ENCODE data around the gene SLC66A3.
A peak's percentile ranks its signal among the peaks of the same experiment; 100 is the strongest.

SLC66A3 gene

DNA sequence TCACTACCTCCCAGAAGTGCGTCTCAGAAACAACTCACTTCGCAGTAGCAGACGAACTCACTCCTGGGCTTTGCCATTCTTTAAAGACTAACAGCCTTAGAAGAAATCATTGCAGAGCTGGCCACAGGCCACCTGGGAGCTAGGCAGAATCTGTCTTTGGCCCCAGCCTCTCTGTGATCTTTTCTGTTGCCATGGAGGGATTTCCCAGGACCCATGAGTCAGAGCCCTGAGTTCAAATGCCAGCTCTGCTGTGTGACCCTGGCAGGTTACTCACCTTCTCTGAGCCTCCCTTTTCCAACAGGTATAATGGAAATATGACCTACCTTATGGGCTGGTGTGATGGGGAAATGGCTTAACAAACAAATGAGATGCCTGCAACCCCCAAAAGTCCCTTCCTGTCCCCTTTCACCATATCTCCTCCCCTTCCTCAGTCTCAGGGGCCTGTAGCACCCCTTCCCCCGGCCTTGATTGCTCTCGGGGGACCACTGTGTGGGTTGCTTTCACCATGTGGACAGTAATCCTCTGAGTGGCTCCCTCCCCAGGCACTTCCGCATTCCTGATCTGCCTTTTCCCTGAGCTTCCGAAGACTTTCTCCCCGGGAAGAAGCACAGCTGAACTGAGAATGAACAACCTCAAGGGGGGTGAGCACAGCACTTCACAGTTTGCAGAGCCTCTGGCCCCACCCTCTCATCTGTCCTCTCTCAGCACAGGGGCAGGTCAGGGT lies 34.0 kb upstream of the SLC66A3 start:
- ChIA-PET POLR2A (no interaction called here), CTCF (interaction anchor here (0.6 to 9.1 kb wide), 6 partner anchors 12 to 286 kb away, joined by 3 to 185 read pairs (median 8); a partner anchor contains a TSS)
- Histone ChIP-seq H3K4me1 (ENCODE audit: control insufficient read depth, insufficient read depth, low read length) (no peaks in the 10 kb centered on the region), H3K4me3 (ENCODE audit: low read depth, low read length) (no peak overlapping the region), H3K27ac (ENCODE audit: extremely low read depth, low read depth, low read length) (no peak overlapping the region), H3K36me3 (ENCODE audit: control insufficient read depth in 2 of 2, insufficient read depth in 1 of 2, low read length in 2 of 2) (no peaks in the 10 kb centered on the region), H3K9me3 (ENCODE audit: control insufficient read depth, insufficient read depth, low read depth, low read length) (no peaks in the 10 kb centered on the region)
- TF ChIP-seq, protein P1, sequence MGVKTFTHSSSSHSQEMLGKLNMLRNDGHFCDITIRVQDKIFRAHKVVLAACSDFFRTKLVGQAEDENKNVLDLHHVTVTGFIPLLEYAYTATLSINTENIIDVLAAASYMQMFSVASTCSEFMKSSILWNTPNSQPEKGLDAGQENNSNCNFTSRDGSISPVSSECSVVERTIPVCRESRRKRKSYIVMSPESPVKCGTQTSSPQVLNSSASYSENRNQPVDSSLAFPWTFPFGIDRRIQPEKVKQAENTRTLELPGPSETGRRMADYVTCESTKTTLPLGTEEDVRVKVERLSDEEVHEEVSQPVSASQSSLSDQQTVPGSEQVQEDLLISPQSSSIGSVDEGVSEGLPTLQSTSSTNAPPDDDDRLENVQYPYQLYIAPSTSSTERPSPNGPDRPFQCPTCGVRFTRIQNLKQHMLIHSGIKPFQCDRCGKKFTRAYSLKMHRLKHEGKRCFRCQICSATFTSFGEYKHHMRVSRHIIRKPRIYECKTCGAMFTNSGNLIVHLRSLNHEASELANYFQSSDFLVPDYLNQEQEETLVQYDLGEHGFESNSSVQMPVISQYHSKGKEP (tag by site-specific recombination; IDR thresholded peaks at IDR 0.05): no peak
- TF ChIP-seq ZFP41 (tag by site-specific recombination; IDR thresholded peaks at IDR 0.05; ENCODE audit: borderline replicate concordance) (no peak), ZNF488 (tag by site-specific recombination; IDR thresholded peaks at IDR 0.05) (no peak), ZNF768 (tag by site-specific recombination; IDR thresholded peaks at IDR 0.05) (0 out of 2 replicates have a peak, but pooled peaks have one; percentile 57), ZNF341 (tag by site-specific recombination; IDR thresholded peaks at IDR 0.05; ENCODE audit: low read depth) (no peak), ZNF174 (tag by site-specific recombination; IDR thresholded peaks at IDR 0.05) (no peak), SCRT1 (tag by site-specific recombination; IDR thresholded peaks at IDR 0.05; ENCODE audit: borderline replicate concordance) (no peak), ZSCAN16 (tag by site-specific recombination; IDR thresholded peaks at IDR 0.05) (0 out of 2 replicates have a peak, but pooled peaks have one; percentile 39), ZNF626 (tag by site-specific recombination; IDR thresholded peaks at IDR 0.05) (no peak)
- TF ChIP-seq, protein P2, sequence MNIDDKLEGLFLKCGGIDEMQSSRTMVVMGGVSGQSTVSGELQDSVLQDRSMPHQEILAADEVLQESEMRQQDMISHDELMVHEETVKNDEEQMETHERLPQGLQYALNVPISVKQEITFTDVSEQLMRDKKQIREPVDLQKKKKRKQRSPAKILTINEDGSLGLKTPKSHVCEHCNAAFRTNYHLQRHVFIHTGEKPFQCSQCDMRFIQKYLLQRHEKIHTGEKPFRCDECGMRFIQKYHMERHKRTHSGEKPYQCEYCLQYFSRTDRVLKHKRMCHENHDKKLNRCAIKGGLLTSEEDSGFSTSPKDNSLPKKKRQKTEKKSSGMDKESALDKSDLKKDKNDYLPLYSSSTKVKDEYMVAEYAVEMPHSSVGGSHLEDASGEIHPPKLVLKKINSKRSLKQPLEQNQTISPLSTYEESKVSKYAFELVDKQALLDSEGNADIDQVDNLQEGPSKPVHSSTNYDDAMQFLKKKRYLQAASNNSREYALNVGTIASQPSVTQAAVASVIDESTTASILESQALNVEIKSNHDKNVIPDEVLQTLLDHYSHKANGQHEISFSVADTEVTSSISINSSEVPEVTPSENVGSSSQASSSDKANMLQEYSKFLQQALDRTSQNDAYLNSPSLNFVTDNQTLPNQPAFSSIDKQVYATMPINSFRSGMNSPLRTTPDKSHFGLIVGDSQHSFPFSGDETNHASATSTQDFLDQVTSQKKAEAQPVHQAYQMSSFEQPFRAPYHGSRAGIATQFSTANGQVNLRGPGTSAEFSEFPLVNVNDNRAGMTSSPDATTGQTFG (tag by site-specific recombination; IDR thresholded peaks at IDR 0.05; ENCODE audit: borderline replicate concordance): no peak
- TF ChIP-seq, protein P3, sequence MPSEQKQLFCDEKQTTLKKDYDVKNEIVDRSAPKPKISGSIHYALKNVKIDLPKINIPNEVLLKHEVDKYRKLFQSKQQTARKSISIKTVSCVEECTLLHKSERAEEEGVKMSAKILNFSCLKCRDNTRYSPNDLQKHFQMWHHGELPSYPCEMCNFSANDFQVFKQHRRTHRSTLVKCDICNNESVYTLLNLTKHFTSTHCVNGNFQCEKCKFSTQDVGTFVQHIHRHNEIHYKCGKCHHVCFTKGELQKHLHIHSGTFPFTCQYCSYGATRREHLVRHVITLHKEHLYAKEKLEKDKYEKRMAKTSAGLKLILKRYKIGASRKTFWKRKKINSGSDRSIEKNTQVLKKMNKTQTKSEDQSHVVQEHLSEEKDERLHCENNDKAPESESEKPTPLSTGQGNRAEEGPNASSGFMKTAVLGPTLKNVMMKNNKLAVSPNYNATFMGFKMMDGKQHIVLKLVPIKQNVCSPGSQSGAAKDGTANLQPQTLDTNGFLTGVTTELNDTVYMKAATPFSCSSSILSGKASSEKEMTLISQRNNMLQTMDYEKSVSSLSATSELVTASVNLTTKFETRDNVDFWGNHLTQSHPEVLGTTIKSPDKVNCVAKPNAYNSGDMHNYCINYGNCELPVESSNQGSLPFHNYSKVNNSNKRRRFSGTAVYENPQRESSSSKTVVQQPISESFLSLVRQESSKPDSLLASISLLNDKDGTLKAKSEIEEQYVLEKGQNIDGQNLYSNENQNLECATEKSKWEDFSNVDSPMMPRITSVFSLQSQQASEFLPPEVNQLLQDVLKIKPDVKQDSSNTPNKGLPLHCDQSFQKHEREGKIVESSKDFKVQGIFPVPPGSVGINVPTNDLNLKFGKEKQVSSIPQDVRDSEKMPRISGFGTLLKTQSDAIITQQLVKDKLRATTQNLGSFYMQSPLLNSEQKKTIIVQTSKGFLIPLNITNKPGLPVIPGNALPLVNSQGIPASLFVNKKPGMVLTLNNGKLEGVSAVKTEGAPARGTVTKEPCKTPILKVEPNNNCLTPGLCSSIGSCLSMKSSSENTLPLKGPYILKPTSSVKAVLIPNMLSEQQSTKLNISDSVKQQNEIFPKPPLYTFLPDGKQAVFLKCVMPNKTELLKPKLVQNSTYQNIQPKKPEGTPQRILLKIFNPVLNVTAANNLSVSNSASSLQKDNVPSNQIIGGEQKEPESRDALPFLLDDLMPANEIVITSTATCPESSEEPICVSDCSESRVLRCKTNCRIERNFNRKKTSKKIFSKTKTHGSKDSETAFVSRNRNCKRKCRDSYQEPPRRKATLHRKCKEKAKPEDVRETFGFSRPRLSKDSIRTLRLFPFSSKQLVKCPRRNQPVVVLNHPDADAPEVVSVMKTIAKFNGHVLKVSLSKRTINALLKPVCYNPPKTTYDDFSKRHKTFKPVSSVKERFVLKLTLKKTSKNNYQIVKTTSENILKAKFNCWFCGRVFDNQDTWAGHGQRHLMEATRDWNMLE (tag by site-specific recombination; conservative IDR thresholded peaks at IDR 0.05; ENCODE audit: low read depth): no peak

- ChIA-PET CTCF (interaction anchor here (0.6 to 9.1 kb wide), 3 partner anchors 11 to 287 kb away, joined by 3 to 185 read pairs (median 9); a partner anchor contains a TSS), POLR2A (no interaction called here)
- H3K9me3 ChIP-seq (ENCODE audit: control insufficient read depth, insufficient read depth, low read depth, low read length): no peaks in the 10 kb centered on the region
- H3K4me1 ChIP-seq (ENCODE audit: control insufficient read depth, insufficient read depth, low read length): no peaks in the 10 kb centered on the region
- no peak overlapping the region for H3K4me3 ChIP-seq (ENCODE audit: low read depth, low read length)
- H3K27ac ChIP-seq (ENCODE audit: extremely low read depth, low read depth, low read length): no peak overlapping the region
- H3K36me3 ChIP-seq (ENCODE audit: control insufficient read depth in 2 of 2, insufficient read depth in 1 of 2, low read length in 2 of 2): no peaks in the 10 kb centered on the region
- TF ChIP-seq OSR2 (tag by site-specific recombination; IDR thresholded peaks at IDR 0.05) (no peak), SALL2 (tag by site-specific recombination; IDR thresholded peaks at IDR 0.05; ENCODE audit: borderline replicate concordance) (no peak), ZSCAN16 (tag by site-specific recombination; IDR thresholded peaks at IDR 0.05) (0 out of 2 replicates have a peak, but pooled peaks have one; percentile 3), KLF1 (tag by site-specific recombination; IDR thresholded peaks at IDR 0.05) (no peak), ZNF175 (tag by site-specific recombination; IDR thresholded peaks at IDR 0.05) (no peak)
- TF ChIP-seq, protein P4, sequence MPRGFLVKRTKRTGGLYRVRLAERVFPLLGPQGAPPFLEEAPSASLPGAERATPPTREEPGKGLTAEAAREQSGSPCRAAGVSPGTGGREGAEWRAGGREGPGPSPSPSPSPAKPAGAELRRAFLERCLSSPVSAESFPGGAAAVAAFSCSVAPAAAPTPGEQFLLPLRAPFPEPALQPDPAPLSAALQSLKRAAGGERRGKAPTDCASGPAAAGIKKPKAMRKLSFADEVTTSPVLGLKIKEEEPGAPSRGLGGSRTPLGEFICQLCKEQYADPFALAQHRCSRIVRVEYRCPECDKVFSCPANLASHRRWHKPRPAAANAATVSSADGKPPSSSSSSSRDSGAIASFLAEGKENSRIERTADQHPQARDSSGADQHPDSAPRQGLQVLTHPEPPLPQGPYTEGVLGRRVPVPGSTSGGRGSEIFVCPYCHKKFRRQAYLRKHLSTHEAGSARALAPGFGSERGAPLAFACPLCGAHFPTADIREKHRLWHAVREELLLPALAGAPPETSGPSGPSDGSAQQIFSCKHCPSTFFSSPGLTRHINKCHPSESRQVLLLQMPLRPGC (tag by site-specific recombination; IDR thresholded peaks at IDR 0.05): no peak
Measured at GRCh38 chr2:11121823-11122155, 33.5 kb upstream of the SLC66A3 start.
